DOHH2 (cell line): Measurements from ENCODE around the gene UNKL.

Experiments used
- EZH2phosphoT487 ChIP-seq: fragments of 200-600 bp; sonication (generic); IDR thresholded peaks from 2 replicates; pipeline ENCODE4 v1.6.1; 2017; ENCODE audit warnings: borderline replicate concordance, mild to moderate bottlenecking, antibody characterized with exemption, low read length, moderate library complexity, mixed read lengths
- TF ChIP-seq, protein P1 (sequence below): fragments of 200-600 bp; sonication (generic); IDR thresholded peaks from one replicate; pipeline ENCODE4 v1.5.1; 2014; ENCODE audit warnings: antibody characterized with exemption, mild to moderate bottlenecking, low read depth, low read length; ENCODE audit not compliant: poor library complexity, severe bottlenecking

DNA sequence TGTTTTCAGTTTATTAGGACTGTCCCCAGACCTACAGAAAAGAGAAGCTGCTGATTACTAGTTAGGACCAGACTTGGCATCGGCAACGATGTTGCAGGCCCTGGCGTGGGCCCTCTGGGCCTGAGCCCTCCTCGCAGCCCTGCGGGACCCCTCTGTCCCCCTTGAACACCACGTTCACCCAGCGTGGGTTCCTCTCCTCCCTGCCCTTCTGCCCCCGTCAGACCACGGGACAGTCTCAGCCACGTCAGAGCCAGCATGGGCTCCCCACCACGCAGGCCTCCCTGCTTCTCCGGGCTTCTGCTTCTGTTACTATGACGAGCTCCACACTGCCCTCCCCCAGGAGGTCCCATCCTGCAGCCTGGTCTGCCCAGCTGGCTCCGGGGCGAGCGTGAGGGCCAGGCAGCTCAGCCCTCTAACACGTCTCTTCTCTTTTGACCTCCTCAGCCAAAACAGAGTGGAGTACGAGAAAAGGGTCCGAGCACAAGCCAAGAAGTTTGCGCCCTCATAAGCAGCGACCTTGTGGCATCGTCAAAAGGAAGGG, 90.1 kb downstream of the UNKL start:
- TF ChIP-seq, protein P1, sequence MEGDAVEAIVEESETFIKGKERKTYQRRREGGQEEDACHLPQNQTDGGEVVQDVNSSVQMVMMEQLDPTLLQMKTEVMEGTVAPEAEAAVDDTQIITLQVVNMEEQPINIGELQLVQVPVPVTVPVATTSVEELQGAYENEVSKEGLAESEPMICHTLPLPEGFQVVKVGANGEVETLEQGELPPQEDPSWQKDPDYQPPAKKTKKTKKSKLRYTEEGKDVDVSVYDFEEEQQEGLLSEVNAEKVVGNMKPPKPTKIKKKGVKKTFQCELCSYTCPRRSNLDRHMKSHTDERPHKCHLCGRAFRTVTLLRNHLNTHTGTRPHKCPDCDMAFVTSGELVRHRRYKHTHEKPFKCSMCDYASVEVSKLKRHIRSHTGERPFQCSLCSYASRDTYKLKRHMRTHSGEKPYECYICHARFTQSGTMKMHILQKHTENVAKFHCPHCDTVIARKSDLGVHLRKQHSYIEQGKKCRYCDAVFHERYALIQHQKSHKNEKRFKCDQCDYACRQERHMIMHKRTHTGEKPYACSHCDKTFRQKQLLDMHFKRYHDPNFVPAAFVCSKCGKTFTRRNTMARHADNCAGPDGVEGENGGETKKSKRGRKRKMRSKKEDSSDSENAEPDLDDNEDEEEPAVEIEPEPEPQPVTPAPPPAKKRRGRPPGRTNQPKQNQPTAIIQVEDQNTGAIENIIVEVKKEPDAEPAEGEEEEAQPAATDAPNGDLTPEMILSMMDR: no peak
- no peak for TF ChIP-seq EZH2phosphoT487
